Choroid plexus epithelial cell (primary cell): ENCODE measurements around the gene HEATR1.
"Not testable (repeated sequence)": the region's sequence is repeated elsewhere in the genome, so short reads cannot be mapped to it uniquely, and the experiment has no call there.

Experiments used
- DNase-seq: peaks from one replicate; pipeline ENCODE4 v3.0.0-alpha.2; 2010; ENCODE audit warnings: low read depth
- H3K4me3 ChIP-seq: 2 replicates; pipeline ENCODE4 v1.5.1; 2011; ENCODE audit warnings: low read depth, mild to moderate bottlenecking, control low read depth, low read length, moderate library complexity
- CTCF ChIP-seq: conservative IDR thresholded peaks from 2 replicates; pipeline ENCODE4 v1.5.1; 2011; ENCODE audit warnings: low read depth, mild to moderate bottlenecking, control low read depth, inconsistent platforms, low read length, moderate library complexity

The HEATR1 gene

DNA sequence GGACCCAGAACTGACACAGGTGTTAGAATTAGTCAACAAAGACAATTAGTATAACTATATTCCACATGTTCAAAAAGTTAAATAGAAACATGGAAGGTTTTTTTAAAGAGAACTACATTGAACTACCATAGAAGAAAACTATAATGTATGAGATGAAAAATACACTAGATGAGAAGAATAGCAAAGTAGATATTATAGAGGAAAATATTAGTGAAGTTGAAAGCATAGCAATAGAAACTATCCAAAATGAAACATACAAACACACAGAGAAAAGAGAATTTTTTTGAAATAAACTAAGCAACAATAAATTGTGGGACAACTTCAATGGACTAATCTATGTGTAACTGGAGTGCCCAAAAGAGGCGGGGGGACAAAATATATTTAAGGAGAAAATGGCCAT is 8.0 kb upstream of the HEATR1 start:
- no peak overlapping the region for H3K4me3 ChIP-seq
- DNase-seq: no peak
- TF ChIP-seq CTCF: no peak

DNA sequence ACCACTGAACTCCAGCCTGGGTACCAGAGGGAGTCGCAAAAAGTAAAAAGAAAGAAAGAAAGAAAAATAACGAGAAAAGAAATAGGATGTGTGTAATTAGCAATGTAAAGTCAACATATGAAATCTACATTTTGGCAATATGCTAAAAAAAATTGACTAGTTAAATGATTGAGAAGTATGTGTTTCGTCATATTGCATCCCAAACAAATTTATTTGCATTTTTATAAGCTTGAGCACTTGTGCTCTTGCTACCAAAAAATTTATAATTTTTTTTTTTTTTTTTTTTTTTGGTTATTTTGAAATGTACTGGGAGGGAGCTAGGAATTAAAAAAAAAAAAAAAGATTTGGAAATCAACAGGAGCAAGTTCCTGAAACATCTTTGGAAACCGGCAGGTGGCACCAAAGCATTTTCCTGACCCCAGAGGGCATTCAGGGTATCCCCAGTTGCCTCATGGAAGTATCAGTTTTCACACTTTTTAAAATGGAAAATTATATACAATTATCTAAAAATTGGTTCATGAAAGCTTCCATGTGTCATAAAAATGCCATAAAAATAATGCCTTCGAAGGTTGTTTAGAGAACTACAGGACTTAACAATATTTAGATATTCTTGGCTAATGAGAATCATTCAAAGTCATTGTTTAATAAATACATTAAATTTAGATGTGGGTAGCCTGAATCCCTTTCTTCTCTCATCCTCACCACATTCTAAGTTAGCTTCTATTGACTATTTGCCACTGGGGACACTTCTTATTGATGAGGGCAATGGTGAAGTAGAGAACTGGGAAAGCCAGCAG is 4.8 kb upstream of the HEATR1 start:
- peak; percentile 73 for TF ChIP-seq CTCF
- no peak overlapping the region for H3K4me3 ChIP-seq
- DNase-seq: peak; percentile 63

GRCh38 chr1:236607597-236607996 is 3.3 kb upstream of the HEATR1 start:
- DNase-seq, H3K4me3 ChIP-seq: not testable (repeated sequence)

GRCh38 chr1:236604905-236605806 is 840 bp upstream of the HEATR1 start:
- no peak for TF ChIP-seq CTCF
- H3K4me3 ChIP-seq: peak overlapping the region; percentile 77
- no peak for DNase-seq

GRCh38 chr1:236602171-236602570 is 2.1 kb downstream of the HEATR1 start:
- H3K4me3 ChIP-seq: no peak overlapping the region
- TF ChIP-seq CTCF: no peak
- no peak for DNase-seq

- DNase-seq: no peak
- no peak overlapping the region for H3K4me3 ChIP-seq
- no peak for TF ChIP-seq CTCF
These were observed 13.7 kb downstream of the HEATR1 start for GRCh38 chr1:236590553-236591150.

DNA sequence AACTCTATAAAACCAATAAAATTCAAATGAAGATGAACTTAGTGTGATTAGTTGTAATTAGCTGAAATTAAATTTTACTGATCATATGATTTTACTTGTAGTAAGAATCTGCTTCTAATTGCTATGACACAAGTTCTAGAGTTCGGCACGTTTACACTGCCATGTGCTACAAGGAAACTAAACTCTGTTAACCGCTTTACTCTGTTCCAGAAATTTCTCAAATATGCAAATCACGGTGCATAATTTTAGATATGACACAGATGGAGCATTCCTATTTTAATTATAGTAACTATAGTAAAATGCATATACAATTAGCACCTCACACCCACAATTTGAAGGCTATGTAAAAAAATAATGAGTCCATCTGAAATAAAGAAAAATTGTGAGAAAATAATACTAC is 14.8 kb downstream of the HEATR1 start:
- H3K4me3 ChIP-seq: no peak overlapping the region
- no peak for DNase-seq
- TF ChIP-seq CTCF: no peak
